D341Med (cell line): ENCODE measurements around the gene LAMA4.

Experiments used
- DNase-seq: peaks from one replicate; pipeline ENCODE4 v3.0.0; 2012; ENCODE audit warnings: low spot score

LAMA4 gene

GRCh38 chr6:112253841-112254816 lies at the start of gene LAMA4:
TSS of gene LAMA4 (minus strand) at chr6:112254567. CDS start at chr6:112254150, 417 bp downstream.
- peak; percentile 58 for DNase-seq

- DNase-seq: no peak
Observed at GRCh38 chr6:112302142-112302705, 47.9 kb upstream of the LAMA4 start.

- DNase-seq: no peak
Observed at GRCh38 chr6:112300896-112301295, 46.5 kb upstream of the LAMA4 start.

DNA sequence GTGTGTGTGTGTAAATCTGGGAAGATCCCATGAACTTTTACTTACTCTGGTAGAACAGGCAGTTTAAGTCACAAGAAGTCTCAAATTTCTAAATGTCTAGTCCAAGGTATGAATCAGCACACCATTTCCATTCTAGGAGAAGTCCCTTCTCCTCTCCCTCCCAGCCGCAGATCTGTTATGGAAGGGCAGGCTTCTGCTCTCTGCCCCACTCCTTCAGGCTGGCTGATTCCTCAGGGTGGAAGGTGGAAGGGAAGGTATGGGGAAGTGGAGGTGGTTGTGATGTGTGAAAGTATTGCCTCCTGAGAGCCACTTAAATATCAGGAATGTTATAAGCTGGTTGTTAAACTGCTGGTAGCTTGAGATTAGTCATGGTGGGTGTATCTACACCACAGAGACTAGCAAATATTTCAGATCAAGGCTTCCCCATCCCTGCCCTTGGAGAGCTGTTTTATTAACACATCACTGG lies 44.5 kb upstream of the LAMA4 start:
- no peak for DNase-seq

GRCh38 chr6:112298021-112298745 lies 43.8 kb upstream of the LAMA4 start:
- DNase-seq: no peak

GRCh38 chr6:112296694-112297093 lies 42.3 kb upstream of the LAMA4 start:
- no peak for DNase-seq

GRCh38 chr6:112296122-112296521 lies 41.8 kb upstream of the LAMA4 start:
- DNase-seq: peak; percentile 33

DNA sequence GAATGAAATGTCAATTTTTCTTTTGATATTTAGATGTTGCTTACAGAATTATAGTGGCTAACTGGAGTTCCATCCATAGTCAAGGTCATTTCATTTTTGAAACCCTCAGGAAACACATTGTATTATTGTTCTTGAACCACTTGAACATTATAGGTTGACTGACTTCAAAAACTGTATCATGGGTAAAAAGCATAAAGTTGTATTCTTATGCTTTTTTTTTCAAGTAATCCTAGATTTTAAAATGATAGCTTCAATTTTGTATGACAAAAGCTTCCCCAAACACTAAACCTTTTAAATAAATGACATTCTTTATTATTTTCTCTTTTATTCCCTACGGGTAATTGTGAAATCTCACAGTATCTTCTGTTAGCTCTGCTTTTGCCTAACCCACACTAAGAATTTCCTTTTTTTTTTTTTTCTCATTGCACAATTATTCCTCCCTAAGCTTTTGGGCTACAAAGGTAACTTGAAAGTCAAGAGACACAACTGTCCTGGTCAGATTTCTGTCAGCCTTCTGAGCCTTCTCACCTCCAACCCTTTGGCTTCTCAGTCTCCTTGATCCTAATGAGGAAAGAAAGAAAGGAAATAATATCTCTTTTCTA lies 36.9 kb upstream of the LAMA4 start:
- no peak for DNase-seq

GRCh38 chr6:112289038-112289566 lies 34.7 kb upstream of the LAMA4 start:
- no peak for DNase-seq

- DNase-seq: no peak
Observed at GRCh38 chr6:112288475-112288874, 34.1 kb upstream of the LAMA4 start.

GRCh38 chr6:112287577-112288225 lies 33.3 kb upstream of the LAMA4 start:
- DNase-seq: no peak

- DNase-seq: no peak
Observed at GRCh38 chr6:112286500-112287144, 32.3 kb upstream of the LAMA4 start.

- no peak for DNase-seq
Observed at GRCh38 chr6:112286010-112286409, 31.6 kb upstream of the LAMA4 start.

- DNase-seq: no peak
Observed at GRCh38 chr6:112284603-112285002, 30.2 kb upstream of the LAMA4 start.

DNA sequence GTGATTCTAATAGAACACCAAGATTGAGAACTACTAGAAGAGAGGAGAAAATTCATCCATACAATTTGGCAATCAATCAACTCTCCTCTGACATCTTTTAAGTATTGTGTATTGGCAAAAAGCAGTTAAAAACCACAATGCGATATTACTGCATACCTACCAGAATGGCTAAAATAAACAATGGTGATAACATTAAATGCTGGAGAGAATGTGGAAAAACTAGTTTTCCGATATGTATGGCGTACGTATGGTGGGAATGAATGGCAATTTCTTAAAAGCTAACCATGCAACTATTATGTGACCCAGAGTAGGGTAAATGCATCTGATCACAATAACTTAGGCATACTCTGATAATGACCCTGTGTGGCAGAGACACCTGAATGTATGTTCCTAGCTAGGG lies 29.3 kb upstream of the LAMA4 start:
- no peak for DNase-seq

GRCh38 chr6:112281821-112282615 lies 27.7 kb upstream of the LAMA4 start:
- DNase-seq: no peak

- no peak for DNase-seq
Observed at GRCh38 chr6:112279031-112279935, 24.9 kb upstream of the LAMA4 start.

DNA sequence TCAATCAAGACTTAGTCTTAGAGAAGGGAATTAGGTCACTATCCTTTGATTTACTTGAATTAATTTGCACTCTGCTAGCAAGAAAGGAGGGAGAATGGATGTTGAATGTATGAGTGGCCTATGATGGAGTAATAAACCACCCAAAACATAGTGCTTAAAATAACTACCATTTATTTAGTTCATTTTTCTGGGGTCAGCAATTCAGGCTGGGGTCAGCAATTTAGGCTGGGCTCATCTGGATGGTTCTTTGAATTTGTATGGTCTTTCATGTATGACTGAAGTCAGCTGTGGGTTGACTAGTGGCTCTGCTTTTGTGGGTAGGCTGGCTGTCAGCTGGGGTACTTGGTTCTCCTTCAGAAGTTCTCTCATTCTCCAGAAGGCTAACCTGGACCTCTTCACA lies 21.0 kb upstream of the LAMA4 start:
- DNase-seq: no peak

DNA sequence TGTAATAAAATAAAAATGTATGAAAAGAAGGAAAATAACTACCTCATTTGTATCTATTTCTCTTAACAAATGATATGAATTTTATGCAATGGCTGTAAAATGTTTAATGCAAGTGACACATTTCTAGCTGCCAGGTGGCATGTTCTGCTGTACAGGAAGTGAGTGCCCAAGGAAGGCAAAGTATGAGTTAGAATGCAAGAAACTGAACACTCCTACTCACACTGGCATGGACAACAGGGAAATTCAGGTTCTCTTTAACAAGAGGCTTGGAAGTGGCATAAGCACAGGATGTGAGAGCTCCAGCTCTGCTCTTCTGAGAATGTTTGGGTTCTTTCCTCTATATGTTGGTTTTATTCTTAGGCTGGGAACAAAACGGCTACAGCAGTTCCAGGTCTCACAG lies 20.4 kb upstream of the LAMA4 start:
- no peak for DNase-seq
